Measurements from ENCODE around the gene COL6A2. TPM values are rescaled to one million over a fixed set of nuclear protein-coding genes. Genes with fewer than 3 reads are reported as not detected.
"Not testable (repeated sequence)": the region's sequence is repeated elsewhere in the genome, so short reads cannot be mapped to it uniquely, and the experiment has no call there.

Gene COL6A2
- total RNA-seq, 1 donor from 2014 or later: 735 TPM

DNA sequence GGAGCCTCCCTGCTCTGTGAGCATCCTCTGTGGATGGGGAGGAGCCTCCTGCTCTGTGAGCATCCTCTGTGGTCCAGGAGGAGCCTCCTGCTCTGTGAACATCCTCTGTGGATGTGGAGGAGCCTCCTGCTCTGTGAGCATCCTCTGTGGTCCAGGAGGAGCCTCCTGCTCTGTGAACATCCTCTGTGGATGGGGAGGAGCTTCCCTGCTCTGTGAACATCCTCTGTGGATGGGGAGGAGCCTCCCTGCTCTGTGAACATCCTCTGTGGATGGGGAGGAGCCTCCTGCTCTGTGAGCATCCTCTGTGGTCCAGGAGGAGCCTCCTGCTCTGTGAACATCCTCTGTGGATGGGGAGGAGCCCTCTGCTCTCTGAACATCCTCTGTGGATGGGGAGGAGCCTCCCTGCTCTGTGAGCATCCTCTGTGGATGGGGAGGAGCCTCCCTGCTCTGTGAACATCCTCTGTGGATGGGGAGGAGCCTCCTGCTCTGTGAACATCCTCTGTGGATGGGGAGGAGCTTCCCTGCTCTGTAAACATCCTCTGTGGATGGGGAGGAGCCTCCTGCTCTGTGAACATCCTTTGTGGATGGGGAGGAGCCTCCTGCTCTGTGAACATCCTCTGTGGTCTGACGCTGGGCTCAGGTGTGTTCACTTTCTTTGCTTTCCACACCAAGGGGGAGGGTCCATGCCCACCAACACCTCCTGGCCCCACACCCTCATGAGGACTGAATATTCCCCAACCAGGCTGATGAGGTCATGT is 72.7 kb downstream of the COL6A2 start:
- peak; percentile 65 for DNase-seq (ENCODE audit: low spot score)

DNA sequence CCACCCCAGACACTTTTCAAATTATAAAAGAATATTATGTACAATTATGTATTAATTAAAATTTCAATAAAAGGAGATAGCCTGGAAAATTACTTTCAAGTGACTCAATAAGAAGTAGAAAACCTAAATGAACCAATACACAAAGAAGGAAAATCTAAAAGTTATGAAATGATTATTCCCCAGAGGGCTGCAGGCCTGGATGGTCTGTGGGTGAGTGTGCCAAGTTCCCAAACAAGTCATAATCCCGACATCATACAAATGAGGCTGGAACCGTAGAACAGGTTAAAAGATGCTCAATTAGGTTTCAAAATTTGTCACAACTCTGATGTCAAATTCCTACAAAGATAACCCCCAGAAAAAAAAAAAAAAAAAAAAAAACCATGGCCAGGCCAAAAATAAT is 73.7 kb downstream of the COL6A2 start:
- peak; percentile 16 for DNase-seq (ENCODE audit: low spot score)

DNA sequence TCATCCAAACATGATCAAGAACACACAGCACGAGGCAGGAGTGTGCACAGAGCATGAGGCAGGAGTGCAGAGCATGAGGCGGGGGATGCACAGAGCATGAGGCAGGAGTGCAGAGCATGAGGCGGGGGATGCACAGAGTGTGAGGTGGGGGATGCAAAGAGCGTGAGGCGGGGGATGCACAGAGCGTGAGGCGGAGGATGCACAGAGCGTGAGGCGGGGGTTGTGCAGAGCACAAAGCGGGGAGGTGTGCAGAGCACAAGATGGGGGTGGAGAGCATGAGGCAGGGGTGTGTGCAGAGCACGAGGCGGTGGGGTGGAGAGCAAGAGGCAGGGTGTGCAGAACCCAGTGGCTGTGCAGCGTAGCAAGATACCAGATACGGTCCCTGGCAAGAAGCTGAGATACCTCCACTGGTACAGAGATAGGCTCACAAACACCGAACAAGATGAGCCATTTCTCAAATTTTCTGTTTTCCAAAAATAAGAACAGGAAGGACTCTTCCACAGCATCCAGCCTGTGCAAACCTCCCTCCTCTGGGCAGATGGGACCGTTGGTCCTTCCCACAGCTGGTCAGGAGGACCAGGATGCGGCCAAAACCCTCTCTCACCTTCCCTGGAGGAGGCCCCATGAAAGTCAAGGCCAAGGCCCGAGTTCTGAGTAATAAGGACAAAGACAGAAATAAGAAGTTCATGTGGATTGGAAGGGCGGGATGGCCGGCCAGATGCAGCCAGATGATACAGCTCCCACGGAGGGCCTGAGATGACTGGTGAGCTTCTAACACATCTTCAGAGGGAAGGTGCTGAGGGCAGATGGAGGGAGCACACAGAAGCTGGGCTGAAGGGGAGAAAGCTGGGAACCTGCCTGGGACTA is 74.3 kb downstream of the COL6A2 start:
- DNase-seq (ENCODE audit: low spot score): peak; percentile 72

DNA sequence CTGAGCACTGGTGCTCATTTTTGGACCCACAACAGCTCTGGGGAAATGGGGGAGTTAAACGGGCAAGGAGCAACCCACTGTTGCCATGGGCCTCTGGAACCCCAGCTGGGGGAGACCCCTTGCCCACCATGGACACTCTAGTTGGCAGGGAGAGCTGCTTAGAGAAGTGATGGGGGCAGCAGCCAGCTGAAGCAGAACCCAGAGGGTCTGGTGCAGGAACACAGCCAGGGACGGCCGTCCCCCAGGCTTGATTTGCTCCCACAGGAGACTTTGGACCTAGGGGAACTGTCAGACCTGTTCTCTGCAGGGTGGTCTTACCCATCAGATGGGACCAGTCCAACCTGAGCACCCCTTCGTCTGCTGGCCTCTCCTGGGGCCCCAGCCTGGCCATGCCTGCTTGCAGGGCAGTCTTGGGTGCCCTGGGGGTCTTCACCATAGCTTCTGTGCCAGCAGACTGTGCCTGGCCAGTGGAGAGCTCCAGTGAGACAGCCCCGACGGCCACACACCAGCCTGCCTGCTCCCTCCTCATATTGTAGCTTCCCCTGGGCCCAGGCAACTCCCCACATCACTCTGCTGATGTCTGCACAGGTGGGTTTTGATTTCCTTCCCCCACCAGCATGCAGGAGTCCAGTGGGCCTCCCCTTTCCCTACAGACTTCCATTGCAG is 75.1 kb downstream of the COL6A2 start:
- DNase-seq (ENCODE audit: low spot score): peak; percentile 59

DNA sequence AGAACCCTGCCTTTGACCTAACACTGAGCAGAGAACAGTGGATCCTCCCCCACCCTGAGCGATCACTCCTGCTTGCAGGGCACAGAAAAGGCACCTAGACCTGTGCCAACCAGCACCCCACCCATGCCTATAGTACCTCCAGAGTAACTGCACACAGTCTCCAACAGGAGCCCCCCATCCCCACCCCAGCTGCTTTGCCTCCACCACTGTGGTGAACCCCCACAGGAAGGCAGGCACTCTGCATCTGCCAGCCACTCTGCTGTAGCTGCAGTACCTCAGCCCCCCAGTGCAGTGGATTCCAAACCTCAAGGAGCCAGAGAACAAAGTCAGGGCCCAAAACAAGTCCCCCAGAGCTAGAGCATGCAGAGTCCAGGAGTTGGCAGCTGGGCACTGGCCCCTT is 75.7 kb downstream of the COL6A2 start:
- peak; percentile 51 for DNase-seq (ENCODE audit: low spot score)

DNA sequence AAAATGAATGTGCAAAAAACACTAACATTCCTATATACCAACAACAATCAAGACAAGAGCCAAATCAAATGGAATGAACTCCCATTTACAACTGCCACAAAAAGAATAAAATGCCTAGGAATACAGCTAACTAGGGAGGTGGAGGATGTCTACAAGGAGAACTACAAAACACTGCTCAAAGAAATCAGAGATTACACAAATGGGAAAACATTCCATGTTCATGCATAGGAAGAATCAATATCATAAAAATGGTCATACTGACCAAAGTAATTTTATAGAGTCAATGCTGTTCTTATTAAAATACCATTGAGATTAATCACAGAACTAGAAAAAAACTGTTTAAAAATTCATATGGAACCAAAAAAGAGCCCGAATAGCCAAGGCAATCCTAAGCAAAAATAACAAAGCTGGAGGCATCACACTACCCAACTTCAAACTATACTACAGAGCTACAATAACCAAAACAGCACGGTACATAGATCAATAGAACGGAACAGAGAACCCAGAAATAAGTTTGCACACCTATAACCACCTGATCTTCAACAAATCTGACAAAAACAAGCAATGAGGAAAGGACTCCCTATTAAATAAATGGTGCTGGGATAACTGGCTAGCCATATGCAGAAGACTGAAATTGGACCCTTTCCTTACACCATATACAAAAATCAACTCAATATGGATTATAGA is 78.7 kb downstream of the COL6A2 start:
- not testable (repeated sequence) for DNase-seq (ENCODE audit: low spot score)

DNA sequence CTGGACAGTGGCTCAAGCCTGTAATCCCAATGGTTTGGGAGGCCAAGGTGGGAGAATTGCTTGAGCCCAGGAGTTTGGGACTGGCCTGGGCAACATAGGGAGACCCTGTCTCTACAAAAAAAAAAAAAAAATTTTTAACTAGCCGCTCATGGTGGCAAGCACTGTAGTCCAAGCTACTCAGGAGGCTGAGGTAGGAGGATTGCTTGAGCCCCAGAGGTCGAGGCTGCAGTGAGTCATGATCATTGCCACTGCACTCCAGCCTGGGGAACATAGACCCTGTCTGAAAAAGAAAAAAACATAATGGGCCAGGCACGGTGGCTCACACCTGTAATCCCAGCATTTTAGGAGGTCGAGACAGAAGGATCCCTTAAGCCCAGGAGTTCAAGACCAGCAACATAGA is 81.0 kb downstream of the COL6A2 start:
- DNase-seq (ENCODE audit: low spot score): no peak

Other genes with a start within 250 kb of the COL6A2 start
- gene COL6A1, start 116.3 kb upstream of the COL6A2 start, total RNA-seq: 521 TPM
- gene FTCD, start 57.5 kb downstream of the COL6A2 start, total RNA-seq: 0.32 TPM
- gene SPATC1L, start 86.3 kb downstream of the COL6A2 start, total RNA-seq: 5.9 TPM
- gene LSS, start 130.7 kb downstream of the COL6A2 start, total RNA-seq: 81.3 TPM
- gene MCM3AP, start 187.5 kb downstream of the COL6A2 start, total RNA-seq: 89.8 TPM
- 11.1 TPM for gene YBEY, start 188.2 kb downstream of the COL6A2 start, total RNA-seq
- gene C21orf58, start 225.8 kb downstream of the COL6A2 start, total RNA-seq: 0.96 TPM
- gene PCNT, start 226.0 kb downstream of the COL6A2 start, total RNA-seq: 29.4 TPM

Data from mesenteric fat pad (tissue), 1 donor.